Hypothalamus (tissue), 51 donors: ENCODE data around the gene ACAP1.

ENCODE experiments used
- DNase-seq, 51 donors: peaks; one replicate each; lab custom pipeline; 2025; lab: John Stamatoyannopoulos, UW

The ACAP1 gene, protein sequence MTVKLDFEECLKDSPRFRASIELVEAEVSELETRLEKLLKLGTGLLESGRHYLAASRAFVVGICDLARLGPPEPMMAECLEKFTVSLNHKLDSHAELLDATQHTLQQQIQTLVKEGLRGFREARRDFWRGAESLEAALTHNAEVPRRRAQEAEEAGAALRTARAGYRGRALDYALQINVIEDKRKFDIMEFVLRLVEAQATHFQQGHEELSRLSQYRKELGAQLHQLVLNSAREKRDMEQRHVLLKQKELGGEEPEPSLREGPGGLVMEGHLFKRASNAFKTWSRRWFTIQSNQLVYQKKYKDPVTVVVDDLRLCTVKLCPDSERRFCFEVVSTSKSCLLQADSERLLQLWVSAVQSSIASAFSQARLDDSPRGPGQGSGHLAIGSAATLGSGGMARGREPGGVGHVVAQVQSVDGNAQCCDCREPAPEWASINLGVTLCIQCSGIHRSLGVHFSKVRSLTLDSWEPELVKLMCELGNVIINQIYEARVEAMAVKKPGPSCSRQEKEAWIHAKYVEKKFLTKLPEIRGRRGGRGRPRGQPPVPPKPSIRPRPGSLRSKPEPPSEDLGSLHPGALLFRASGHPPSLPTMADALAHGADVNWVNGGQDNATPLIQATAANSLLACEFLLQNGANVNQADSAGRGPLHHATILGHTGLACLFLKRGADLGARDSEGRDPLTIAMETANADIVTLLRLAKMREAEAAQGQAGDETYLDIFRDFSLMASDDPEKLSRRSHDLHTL

DNA sequence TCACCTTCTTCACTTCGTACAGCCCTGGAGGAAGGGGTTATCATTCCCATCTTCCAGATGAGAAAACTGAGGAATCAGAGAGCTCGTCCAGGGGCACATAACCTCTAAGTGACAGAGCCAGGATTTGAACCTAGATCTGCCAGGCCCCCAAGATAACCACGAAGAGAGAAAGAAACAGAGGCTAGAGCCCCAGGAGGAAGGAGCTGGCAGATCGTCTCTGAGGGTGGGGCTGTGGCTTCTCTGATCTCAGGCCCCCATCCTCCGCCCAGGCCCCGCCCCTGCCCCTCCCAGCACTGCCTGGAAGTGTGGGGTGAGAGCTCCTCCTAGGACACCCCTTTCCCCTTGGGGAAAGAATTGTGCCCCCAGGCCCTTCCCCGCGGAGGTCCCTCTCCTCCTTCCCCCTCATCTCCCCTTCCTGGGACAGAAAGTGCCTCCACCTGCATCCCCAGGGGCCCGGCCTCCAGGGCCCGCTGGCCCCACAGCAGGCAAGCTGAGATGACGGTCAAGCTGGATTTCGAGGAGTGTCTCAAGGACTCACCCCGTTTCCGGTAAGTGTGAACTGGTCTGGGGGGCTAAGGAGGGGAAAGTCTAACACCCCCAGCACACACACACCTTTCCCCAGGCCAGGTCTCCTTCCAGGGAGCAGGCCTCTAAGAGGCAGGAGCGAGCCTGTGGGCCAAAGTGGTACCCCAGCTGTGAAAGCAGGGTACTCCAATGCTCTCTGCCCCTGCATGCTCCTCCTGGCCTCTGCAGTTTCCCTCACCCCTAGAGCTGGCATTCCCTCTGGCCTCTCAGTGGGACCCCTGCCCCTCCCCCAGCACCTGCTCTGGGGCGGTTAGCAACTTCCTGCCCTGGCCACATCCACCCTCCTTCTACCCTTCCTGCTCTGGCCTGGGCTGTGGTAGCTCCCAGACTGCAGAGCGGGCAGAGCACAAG is at the start of gene ACAP1:
Gene ACAP1, plus strand, starts transcription at position 290 of the 936 bp plus-strand sequence. Its CDS starts 206 bp downstream, at position 496.
- no peak for DNase-seq

DNA sequence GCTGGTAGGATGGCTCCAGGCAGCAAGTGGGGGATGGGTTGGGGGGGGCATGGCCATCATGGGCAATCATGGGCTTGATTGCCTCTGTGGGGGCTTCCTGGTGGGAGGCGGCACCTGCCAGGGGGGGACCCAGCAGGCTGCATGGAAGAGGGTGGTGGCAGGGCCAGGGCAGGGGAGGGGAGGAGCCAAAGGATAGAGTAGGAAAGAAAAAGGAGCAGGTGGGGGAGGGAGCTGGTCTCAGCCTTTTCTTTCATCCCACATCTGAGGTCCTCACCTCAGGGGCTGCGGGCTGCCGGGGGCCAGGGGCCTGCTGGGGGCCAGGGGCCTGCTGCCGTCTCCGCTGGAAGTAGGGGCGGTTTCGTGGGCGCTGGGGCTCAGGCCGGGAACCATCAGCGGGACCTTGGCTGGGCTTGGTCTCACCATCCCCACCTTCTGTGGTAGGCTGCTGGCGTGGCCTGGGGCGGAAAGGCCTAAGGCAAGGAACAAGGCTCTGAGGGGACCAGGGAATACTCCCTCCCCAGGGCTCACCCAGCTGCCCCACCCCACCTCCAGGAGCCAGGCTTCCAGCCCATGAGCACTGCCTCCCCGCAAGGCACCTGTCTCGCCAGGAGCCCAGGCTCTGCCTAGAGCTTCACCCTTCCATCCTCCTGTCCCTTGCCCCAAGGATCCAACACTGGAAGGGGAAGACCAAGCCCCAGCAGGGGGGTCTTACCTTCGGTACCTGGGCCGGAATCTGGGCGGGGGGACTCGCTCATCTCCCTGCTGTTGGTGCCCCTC is 46.9 kb upstream of the ACAP1 start:
- no peak for DNase-seq

DNA sequence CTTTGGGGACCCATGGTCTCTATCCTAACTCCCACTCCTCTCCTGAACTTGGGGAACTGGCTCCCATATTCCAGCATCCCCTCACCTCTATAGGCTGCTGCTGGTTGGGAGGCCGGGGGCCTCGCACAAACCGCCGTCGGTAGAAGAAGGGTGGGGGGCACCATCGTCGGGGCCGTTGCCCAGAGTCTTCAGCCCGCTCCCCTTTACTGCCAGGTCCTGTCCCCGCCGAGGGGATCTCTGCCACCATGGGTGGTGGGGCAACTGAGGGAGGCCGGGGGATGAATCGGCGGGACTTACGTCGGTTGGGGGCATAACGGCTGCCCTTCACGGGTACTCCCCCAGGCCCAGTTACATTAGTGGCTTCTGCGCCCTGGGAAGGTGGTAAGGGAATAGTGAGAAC is 46.2 kb upstream of the ACAP1 start:
- no peak for DNase-seq

DNA sequence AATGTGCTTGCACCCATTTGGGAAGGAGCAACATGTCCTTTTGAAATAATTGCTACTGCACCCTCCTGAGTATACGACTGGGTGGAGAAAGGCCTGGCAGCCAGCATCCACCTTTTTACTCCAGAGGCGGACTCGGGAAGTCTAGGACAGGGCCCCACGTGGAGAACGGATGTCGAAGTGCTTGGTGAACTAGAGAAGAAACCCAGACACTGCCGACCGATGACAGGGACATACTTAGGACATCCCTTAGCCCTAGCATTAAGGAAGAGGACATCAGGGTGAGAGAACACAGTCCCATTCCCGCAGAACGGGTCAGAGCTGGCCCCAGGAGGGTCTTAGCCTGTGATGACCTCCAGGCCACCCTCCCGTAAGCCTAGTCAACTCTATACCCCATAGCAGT is 45.6 kb upstream of the ACAP1 start:
- DNase-seq: no peak

DNA sequence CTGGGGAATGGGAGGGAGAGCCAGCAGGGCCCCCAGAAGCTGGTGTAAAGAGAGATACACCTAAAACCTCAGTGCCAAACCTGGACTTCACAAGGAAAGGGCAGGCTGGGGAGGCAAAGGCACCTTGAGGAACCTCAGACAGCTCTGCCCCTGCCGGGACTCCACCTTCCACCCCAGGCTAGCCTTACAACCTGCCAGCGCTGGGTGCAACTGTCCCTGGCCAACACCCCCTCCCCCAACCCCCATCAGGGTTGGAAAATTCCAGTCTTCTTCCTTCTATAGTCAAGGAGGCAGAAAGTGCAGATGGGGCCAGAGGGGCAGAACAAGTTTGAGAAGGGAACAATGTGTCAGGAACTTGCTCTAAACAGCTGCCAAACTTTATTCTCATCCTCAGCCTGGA is 44.1 kb upstream of the ACAP1 start:
- DNase-seq: no peak

DNA sequence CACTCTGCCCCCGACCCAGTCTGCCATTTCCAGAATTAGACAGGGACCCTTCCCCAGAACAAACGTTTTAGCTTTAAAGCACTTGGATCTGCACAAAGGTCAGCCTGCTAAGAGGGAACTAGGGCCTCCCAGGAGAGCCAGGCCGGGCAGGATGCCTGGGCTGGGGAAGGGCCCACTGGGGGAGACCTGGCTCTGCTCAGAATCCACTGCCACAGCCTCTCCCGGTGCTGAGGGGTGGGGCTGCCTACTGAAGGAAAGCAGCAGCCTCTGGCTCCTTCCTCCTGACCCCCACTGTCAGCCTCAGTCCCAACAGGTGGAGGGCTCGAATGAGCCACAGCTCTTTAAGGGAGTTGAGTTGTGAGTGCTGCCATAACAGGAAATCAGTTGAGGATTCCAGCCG is 43.6 kb upstream of the ACAP1 start:
- no peak for DNase-seq

DNA sequence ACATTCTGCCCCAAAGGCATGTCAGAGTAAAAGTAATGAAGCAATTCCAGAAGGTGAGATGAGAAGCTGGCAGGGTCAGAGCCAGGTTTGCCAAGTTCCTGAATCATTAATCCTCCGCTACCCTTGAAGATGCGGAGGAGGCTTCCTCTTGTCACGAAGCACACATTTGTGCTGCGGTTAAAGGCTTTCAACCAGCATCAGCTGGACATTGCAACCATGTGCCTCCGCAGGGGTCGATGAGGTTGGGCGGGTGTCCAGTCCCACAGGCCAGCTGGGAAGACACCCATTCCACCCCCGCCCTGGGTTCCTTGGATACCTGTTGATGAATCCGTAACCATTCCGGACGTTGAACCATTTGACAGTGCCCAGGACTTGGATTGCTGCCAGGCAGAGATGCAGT is 43.2 kb upstream of the ACAP1 start:
- no peak for DNase-seq

DNA sequence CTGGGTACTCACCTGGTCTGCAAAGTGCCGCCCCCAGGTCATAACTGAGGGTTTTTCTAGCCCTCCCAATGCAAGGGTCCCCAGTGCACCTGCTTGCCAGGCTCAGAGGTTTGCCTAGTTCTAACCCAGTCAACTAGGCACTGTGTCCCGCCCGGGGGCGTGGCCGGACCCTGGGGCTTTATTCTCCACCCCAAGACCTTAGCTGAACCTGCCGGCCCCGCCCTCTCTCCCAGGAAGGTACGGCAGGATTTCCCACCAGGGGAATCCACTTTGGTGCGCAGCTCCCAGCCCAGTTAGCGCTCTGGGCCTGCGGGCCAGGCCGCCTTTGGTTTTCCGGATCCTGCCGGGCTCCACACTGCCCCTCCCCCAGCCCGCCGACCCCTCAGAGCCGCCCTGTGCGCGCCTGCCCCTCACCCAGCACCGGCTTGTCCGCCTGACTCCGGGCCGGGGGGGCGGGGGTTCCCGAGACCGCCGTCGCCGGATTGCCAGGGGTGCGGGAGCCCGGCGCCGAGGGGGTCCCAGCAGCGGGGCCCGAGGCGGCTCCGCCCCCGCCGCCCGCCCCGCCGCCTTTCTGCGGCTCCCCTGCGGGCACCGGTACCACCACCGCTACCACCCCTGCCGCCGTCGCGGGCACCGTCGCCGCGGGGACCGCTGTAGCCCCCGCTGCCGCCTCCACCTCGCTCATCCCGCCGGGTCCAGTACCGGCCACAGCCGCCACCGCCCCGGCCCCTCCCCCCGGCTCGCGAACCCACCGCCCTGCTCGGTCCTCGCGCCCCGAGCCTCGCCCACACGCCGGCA is 42.3 kb upstream of the ACAP1 start:
- DNase-seq: no peak

DNA sequence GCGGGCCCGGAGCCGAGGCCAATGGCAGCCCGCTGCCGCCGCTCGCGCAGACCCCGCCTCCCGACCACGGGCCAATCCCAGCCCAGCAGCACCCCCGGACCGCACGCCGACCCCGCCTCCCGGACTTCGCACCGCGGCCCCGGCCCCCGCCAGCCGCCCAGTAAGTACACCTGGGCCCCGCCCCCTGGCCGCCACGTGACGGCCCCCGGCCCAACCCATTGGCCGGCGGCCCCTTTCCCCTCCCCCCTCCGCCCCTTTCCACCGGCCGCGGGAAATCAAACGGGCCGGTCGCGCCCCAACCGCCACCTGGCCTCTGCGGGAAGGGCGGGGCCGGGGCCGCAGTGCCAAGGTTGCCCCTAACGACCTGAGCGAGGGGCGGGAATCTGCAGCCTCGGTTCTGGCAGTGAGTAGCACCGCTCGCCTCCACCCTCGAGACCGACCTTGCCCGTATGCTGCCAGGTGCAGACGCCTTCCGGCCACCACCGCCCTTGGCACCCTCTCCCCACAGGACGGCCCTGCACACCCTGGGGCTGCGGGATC is 41.6 kb upstream of the ACAP1 start, which contains the start of gene YBX2:
Gene YBX2, minus strand, starts transcription at position 26 of the 540 bp plus-strand sequence. CDS start 139 bp downstream, outside the sequence.
- peak in 4 of 51 donors; percentile 9 to 32 (median 24) for DNase-seq

DNA sequence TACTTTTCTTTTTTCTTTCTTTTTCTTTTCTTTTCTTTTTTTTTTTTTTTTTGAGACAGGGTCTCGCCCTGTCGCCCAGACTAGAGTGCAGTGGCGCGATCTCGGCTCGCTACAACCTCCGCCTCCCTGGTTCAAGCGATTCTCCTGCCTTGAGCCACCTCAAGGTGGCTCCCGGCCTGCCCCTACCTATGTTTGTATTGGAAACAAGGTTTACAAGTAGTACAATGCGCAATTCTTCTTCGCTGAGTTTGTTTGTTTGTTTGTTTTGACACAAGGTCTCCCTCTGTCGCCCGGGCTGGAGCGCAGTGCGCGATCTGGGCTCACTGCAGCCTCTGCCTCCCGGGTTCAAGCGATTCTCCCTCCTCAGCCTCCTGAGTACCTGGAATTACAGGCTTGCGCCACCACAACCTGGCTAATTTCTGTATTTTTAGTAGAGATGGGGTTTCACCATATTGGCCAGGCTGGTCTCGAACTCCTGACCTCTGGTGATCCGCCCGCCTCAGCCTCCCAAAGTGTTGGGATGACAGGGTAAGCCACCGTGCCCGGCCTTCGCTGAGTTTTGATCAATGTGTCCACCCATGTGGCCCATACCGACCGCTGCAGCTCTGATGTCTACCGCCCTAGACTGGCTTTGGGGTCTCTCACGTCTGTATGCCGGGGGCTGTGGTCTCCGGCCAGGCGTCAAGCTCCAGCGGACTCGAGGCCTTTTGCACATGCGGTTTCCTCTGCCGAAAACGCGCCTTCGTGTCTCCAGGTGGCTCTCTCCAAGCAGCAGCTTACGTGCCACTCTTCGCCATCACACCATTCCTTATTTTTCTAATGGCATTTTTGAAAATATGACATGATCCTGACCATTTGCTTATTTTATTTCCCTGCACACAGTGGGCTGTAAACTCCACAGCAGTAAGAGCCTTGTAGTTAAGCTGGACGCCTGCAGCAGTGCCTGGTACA is 40.8 kb upstream of the ACAP1 start:
- DNase-seq: no peak

DNA sequence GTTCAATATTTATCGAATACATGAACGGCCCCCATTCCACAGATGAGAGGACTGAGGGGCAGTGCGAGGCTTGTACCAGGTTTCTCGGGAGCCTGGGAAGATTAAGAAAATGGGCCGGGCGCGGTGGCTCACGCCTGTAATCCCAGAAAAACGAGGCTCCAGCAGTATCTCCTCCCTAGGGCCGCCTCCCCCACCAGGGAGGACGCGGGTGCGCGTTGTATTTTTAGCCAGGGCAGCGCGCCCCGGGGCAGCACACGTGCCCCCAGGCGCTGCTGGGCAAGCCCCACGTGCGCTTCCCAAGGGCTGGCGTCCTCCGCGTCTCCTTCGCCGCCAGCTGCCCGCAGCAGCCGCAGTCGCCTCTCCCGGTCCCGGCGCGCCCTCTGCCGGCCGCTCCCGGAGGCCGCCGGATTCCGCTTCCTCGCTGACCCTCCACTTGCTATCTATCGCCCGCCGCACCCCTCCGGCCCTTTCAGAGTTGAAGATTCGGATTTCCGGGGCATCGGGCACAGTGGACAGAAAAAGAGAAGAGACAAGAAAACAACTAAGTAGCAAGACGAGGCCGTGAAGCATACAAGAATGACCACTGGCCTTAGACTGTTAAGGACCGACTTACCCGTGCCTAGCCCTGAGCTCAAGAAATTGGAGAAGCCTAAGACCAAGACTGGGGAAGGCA is 40.0 kb upstream of the ACAP1 start:
- DNase-seq: peak in 47 of 51 donors; percentile 23 to 86 (median 61)

DNA sequence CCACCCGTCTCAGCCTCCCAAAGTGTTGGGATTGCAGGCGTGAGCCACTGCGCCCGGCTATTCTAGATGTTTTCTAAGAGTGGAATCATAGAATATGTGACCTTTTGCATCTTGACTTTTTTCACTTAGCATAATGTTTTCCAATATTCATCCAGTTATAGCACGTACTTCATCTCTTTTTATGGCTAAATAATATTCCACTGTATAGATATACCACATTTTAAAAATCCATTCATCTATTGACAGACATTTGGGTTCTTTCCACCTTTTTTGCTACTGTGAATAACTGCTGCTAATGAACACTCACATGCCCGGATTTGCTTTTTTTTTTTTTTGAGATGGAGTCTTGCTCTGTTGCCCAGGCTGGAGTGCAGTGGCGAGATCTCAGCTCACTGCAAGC is 32.1 kb upstream of the ACAP1 start:
- no peak for DNase-seq

DNA sequence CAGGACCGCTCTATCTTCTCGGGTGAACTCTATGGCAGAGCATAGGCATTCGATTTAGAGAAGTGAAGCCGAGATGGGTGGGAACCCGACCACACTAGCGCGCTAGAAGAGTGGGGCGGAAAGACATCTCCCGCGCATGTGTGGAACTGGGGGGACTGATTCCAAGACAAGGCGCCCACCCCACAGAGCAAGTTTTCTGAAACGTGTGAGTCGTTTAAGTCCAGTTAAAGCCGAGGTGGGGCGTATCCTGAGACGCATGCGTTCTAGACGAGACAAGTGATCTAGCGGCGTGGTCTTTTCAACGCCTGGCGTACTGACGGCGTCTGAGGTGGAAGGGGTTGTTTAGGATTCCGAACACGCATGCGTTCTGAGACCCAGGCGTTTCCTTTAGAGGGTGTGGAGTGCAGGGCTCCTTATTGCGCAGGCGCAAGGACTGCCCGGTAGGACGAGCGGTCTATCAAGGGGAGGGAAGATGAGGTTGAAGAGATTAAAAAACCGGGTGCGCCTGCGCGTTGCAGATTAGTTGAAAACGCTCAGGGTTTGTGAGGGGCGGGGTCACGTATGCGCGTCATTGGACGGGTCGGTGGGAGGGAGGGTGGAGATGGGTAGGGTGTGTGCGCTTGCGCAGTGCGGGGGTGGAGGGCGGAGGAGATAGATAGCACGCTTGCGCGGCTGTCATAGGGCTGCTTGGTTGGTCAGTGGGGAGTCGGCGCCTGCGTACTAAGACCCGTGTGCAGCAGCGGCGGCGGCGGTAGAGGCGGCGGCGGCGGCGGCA is 29.2 kb upstream of the ACAP1 start, which contains the start of gene EIF5A:
Gene EIF5A, plus strand, starts transcription at position 718 of the 775 bp plus-strand sequence. CDS start 2,008 bp downstream, outside the sequence.
- DNase-seq: peak; percentile 90 to 100 (median 99)

DNA sequence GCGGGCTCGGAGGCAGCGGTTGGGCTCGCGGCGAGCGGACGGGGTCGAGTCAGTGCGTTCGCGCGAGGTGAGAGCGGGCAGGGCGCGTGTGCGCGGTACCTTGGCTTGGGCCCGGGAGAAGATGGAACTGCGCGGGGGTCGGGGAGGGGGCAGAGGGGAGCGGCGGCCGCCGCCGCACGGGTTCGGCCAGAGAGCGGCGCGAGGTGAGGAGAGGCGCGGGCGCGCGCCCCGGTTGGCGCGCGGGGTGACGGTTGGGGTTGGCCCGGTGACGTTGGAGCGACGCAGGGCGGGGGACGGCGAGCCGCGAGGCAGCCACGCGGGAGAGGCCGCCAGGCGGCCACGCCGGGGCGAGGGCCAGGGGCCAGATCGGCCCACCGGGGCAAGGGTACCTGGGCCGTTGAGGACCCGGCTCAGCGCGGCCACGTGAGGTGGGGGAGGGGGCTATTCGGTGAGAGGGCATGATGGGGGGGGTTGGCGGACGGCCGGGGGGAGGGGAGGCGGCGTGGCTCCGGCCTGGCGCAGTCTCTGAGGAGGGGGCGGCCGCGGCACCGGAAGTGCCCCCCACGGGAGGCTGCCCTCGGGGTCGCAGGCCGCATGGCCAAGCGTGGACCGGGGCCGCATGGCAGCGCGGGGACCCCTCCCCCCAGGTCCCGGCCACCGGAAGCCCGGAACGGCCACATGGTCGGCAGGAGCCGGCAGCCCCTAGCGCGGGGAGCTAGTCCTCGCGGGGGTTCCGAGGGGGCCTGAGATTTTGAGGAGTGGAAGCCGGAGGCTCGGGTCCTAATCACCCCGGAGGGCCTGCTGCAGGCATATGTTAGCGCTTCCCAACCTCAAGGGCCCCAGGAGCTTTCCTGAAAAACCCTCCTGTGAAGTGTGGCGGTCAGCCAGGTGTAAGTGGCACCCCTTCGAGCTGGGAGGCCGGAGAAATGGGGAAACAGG is 28.4 kb upstream of the ACAP1 start:
- peak in 16 of 51 donors; percentile 34 to 66 (median 54) for DNase-seq
